SK-N-SH (cell line): ENCODE data around the gene SOX15.

Source experiments
- CTCF ChIP-seq: fragments of 200-600 bp; sonication (generic); IDR thresholded peaks from 2 replicates; pipeline ENCODE4 v1.6.1; 2017; ENCODE audit warnings: antibody characterized with exemption, mild to moderate bottlenecking, moderate library complexity
- ELF1 ChIP-seq: IDR thresholded peaks from 2 replicates; pipeline ENCODE4 v1.4.0; 2012
- EZH2phosphoT487 ChIP-seq: fragments of 200-600 bp; sonication (generic); IDR thresholded peaks from 2 replicates; pipeline ENCODE4 v1.6.1; 2017; ENCODE audit warnings: low read depth, mixed run types, mild to moderate bottlenecking, antibody characterized with exemption, moderate library complexity, borderline replicate concordance
- NRF1 ChIP-seq: IDR thresholded peaks from 2 replicates; pipeline ENCODE4 v1.6.1; 2012; ENCODE audit warnings: low read depth, mild to moderate bottlenecking, low read length
- POLR2AphosphoS5 ChIP-seq: IDR thresholded peaks from 2 replicates; pipeline ENCODE4 v1.6.1; 2012; ENCODE audit warnings: low read depth, low read length
- RAD21 ChIP-seq: IDR thresholded peaks from 2 replicates; pipeline ENCODE4 v1.6.1; 2012; ENCODE audit warnings: mild to moderate bottlenecking, low read length
- RCOR1 ChIP-seq: fragments of 150-350 bp; IDR thresholded peaks from 2 replicates; pipeline ENCODE4 v1.6.1; 2017; ENCODE audit warnings: antibody characterized with exemption, low read length
- SIN3A ChIP-seq: IDR thresholded peaks from 2 replicates; pipeline ENCODE4 v1.6.1; 2012; ENCODE audit warnings: low read depth, mild to moderate bottlenecking, low read length, moderate library complexity, borderline replicate concordance
- SMC3 ChIP-seq: IDR thresholded peaks from 2 replicates; pipeline ENCODE4 v1.6.1; 2012; ENCODE audit warnings: low read depth, low read length, improper control_type of control experiment
- TAF1 ChIP-seq: IDR thresholded peaks from 2 replicates; pipeline ENCODE4 v1.6.1; 2012; ENCODE audit warnings: low read depth, mild to moderate bottlenecking, low read length, moderate library complexity, borderline replicate concordance
- USF1 ChIP-seq: IDR thresholded peaks from 2 replicates; pipeline ENCODE4 v1.4.0; 2012; ENCODE audit warnings: low read depth, borderline replicate concordance
- TF ChIP-seq, protein P1 (sequence below): IDR thresholded peaks from 2 replicates; pipeline ENCODE4 v1.4.0; 2012; ENCODE audit warnings: low read depth

DNA sequence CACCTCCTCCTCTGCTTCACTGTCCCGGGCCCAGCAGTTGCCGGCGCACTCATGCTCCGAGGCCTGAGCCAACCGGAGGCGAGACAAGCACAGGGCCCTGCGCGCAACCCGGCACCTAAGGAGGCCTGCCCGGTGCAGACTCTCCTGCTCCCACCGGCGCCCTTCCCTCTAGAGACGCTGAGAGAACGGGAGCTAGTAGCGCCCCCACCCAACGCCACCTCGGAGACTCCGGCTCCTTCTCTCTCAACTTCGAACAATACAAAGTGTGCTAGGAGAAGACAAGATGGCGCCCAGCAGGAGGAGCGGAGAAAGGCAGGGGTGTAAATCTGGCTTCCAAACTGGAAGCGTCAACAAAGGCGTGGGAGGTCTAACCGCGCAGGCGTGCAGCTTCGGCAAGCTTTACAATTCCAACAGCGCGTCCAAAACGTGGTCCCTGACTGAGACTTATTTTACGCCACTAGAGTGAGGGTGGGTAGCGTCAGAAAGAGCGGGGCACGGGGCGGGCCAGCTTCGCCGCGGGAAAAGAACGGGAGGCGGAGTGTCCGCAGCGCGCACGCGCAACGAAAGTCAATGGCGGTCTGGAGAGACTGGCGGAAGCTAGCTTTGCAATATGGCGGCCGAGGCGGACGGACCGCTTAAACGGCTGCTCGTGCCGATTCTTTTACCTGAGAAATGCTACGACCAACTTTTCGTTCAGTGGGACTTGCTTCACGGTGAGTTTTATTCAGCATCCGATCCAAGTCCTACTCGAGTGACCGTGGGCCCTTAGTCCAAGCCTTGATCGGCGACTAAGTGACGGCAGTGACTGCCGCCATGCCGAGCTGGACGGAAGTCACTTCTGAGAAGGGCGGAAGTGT lies 6.4 kb downstream of the SOX15 start, which contains the start of gene MPDU1:
- TF ChIP-seq CTCF (no peak), POLR2AphosphoS5 (peak; percentile 88), EZH2phosphoT487 (no peak), RAD21 (no peak), SMC3 (no peak), ELF1 (peak; percentile 94), SIN3A (no peak), TAF1 (peak; percentile 93; the same call in 1 of the 2 replicates), NRF1 (peak; percentile 87), RCOR1 (no peak), USF1 (no peak)
- TF ChIP-seq, protein P1, sequence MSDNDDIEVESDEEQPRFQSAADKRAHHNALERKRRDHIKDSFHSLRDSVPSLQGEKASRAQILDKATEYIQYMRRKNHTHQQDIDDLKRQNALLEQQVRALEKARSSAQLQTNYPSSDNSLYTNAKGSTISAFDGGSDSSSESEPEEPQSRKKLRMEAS: peak; percentile 95
